Small intestine (tissue), 7 donors: ENCODE measurements around the gene OR10A6. TPM values are rescaled to one million over a fixed set of nuclear protein-coding genes. Genes with fewer than 3 reads are reported as not detected.

Experiments used
- DNase-seq, 2 donors: peaks; one replicate each; pipeline versions ENCODE4 v3.0.0 to v3.0.0-alpha.2; 2013
- FAIRE-seq: peaks from 2 replicates; lab custom pipeline; 2012; peaks lifted over from hg19 to GRCh38; lab: Jason Lieb, UNC
- H3K27ac ChIP-seq, 3 donors: one replicate each; pipeline ENCODE4 v1.5.1; 2013; ENCODE audit warnings: low read length in 2 of 3, mild to moderate bottlenecking in 2 of 3, control low read depth in 1 of 3, inconsistent platforms in 1 of 3, low read depth in 1 of 3, moderate library complexity in 1 of 3
- H3K27me3 ChIP-seq, 3 donors: one replicate each; pipeline ENCODE4 v1.6.1; 2013; ENCODE audit warnings: low read length in 3 of 3, inconsistent platforms in 1 of 3; ENCODE audit not compliant: control insufficient read depth in 3 of 3, insufficient read depth in 3 of 3
- H3K36me3 ChIP-seq, 3 donors: one replicate each; pipeline ENCODE4 v1.6.1; 2013; ENCODE audit warnings: low read length in 3 of 3, inconsistent platforms in 1 of 3, low read depth in 1 of 3, mild to moderate bottlenecking in 1 of 3, moderate library complexity in 1 of 3; ENCODE audit not compliant: control insufficient read depth in 3 of 3, insufficient read depth in 2 of 3
- H3K4me1 ChIP-seq, 3 donors: one replicate each; pipeline ENCODE4 v1.6.1; 2013; ENCODE audit warnings: low read length in 2 of 3, inconsistent platforms in 1 of 3, low read depth in 1 of 3, mild to moderate bottlenecking in 1 of 3, moderate library complexity in 1 of 3; ENCODE audit not compliant: control insufficient read depth in 3 of 3, insufficient read depth in 2 of 3
- H3K4me3 ChIP-seq, 3 donors: one replicate each; pipeline ENCODE4 v1.5.1; 2013; ENCODE audit warnings: low read length in 3 of 3, control low read depth in 1 of 3, inconsistent platforms in 1 of 3, low read depth in 1 of 3, mild to moderate bottlenecking in 1 of 3, moderate library complexity in 1 of 3
- H3K9me3 ChIP-seq, 2 donors: one replicate each; pipeline ENCODE4 v1.6.1; 2013; ENCODE audit warnings: low read depth in 1 of 2, low read length in 1 of 2; ENCODE audit not compliant: control insufficient read depth in 2 of 2, insufficient read depth in 1 of 2
- WGBS, 3 donors: extraction: QIAGEN DNeasy Blood & Tissue Kit; methylation state at CpG; one replicate each; pipeline ENCODE4 v1.1.7; 2013; 5-methylcytosine and 5-hydroxymethylcytosine counted together
- polyA plus RNA-seq, 4 donors: library from polyadenylated mRNA; stranded (reverse) in 3 of 4; unstranded in 1 of 4; fragments of 200-250 nt in 3 of 4; fragments of 120-200 nt in 1 of 4; gene quantifications; one replicate each; pipeline versions ENCODE4 v1.2.1 to v1.2.3, GENCODE V29; 2013
- donor health status: healthy with polysubstance abuse.
- donor health status: control.
- donor health status: control.
- donor health status: Bipolar disorder and iron deficiency.
- donor health status: healthy.

The OR10A6 gene
- polyA plus RNA-seq, 4 donors = 0.04 TPM; not detected in 3

- Histone ChIP-seq H3K27ac (no peak overlapping the region), H3K36me3 (no peaks in the 10 kb centered on the region), H3K27me3 (no peaks in the 10 kb centered on the region), H3K4me3 (no peak overlapping the region), H3K9me3 (no peaks in the 10 kb centered on the region), H3K4me1 (no peaks in the 10 kb centered on the region)
- 68 to 74% (median 69%) methylated on average over 1 of the region's 1 CpG for WGBS, 3 donors
- FAIRE-seq (no peak), DNase-seq (no peak)
Observed at GRCh38 chr11:7967097-7967496, 36.0 kb upstream of the OR10A6 start.

GRCh38 chr11:7965386-7965785 is 34.3 kb upstream of the OR10A6 start, which contains the start of gene NLRP10:
NLRP10 (minus strand) TSS chr11:7965447; CDS start chr11:7963495, 1,952 bp downstream.
- H3K27me3 ChIP-seq = no peaks in the 10 kb centered on the region
- H3K9me3 ChIP-seq = no peaks in the 10 kb centered on the region
- DNase-seq (no peak), FAIRE-seq (no peak)
- H3K27ac ChIP-seq = no peak within 1 kb of the TSS
- no peaks in the 10 kb centered on the region for H3K36me3 ChIP-seq
- no peaks in the 10 kb centered on the region for H3K4me1 ChIP-seq
- WGBS, 3 donors = 79 to 89% (median 86%) methylated on average over 1 of the region's 1 CpG
- no peak within 1 kb of the TSS for H3K4me3 ChIP-seq

GRCh38 chr11:7964873-7965272 is 33.8 kb upstream of the OR10A6 start:
- FAIRE-seq (no peak), DNase-seq (no peak)
- no peaks in the 10 kb centered on the region for H3K4me1 ChIP-seq
- H3K27me3 ChIP-seq = no peaks in the 10 kb centered on the region
- H3K4me3 ChIP-seq = no peak overlapping the region
- no peaks in the 10 kb centered on the region for H3K9me3 ChIP-seq
- H3K27ac ChIP-seq = no peak overlapping the region
- no peaks in the 10 kb centered on the region for H3K36me3 ChIP-seq

GRCh38 chr11:7964261-7964660 is 33.2 kb upstream of the OR10A6 start:
- H3K4me3 ChIP-seq = no peak overlapping the region
- H3K9me3 ChIP-seq = no peaks in the 10 kb centered on the region
- FAIRE-seq = no peak
- no peaks in the 10 kb centered on the region for H3K4me1 ChIP-seq
- H3K36me3 ChIP-seq = no peaks in the 10 kb centered on the region
- H3K27ac ChIP-seq = no peak overlapping the region
- 27 to 50% (median 41%) methylated on average over 3 of the region's 3 CpGs for WGBS, 3 donors
- H3K27me3 ChIP-seq = no peaks in the 10 kb centered on the region
- no peak for DNase-seq

- no peak for DNase-seq
- no peaks in the 10 kb centered on the region for H3K27me3 ChIP-seq
- 51 to 73% (median 53%) methylated on average over 1 of the region's 1 CpG for WGBS, 3 donors
- no peaks in the 10 kb centered on the region for H3K9me3 ChIP-seq
- H3K4me1 ChIP-seq = no peaks in the 10 kb centered on the region
- H3K4me3 ChIP-seq = no peak overlapping the region
- no peak overlapping the region for H3K27ac ChIP-seq
- H3K36me3 ChIP-seq = no peaks in the 10 kb centered on the region
- no peak for FAIRE-seq
Observed at GRCh38 chr11:7955191-7955590, 24.1 kb upstream of the OR10A6 start.

GRCh38 chr11:7949934-7950333 is 18.9 kb upstream of the OR10A6 start:
- DNase-seq (no peak), FAIRE-seq (no peak)
- Histone ChIP-seq H3K9me3 (peaks cover 0 to 10% of the 10 kb centered on the region in 2 donors), H3K4me1 (no peaks in the 10 kb centered on the region), H3K27ac (no peak overlapping the region), H3K27me3 (peaks cover 0 to 6% (median 2%) of the 10 kb centered on the region in 3 donors), H3K36me3 (no peaks in the 10 kb centered on the region), H3K4me3 (no peak overlapping the region)
- WGBS, 3 donors = 53 to 85% (median 77%) methylated on average over 1 of the region's 1 CpG

- Histone ChIP-seq H3K4me1 (no peaks in the 10 kb centered on the region), H3K9me3 (peaks cover 0 to 16% of the 10 kb centered on the region in 2 donors), H3K36me3 (no peaks in the 10 kb centered on the region), H3K27me3 (peaks cover 0 to 8% (median 2%) of the 10 kb centered on the region in 3 donors), H3K27ac (no peak overlapping the region), H3K4me3 (no peak overlapping the region)
- no peak for FAIRE-seq
- 81 to 87% (median 84%) methylated on average over 2 of the region's 2 CpGs for WGBS, 3 donors
- DNase-seq = no peak
Observed at GRCh38 chr11:7944123-7944522, 13.1 kb upstream of the OR10A6 start.

- H3K27ac ChIP-seq = no peak within 1 kb of the TSS
- FAIRE-seq = no peak
- H3K36me3 ChIP-seq = no peaks in the 10 kb centered on the region
- DNase-seq = no peak
- H3K27me3 ChIP-seq = peaks cover 0 to 8% (median 0%) of the 10 kb centered on the region in 3 donors
- WGBS, 3 donors = 91 to 97% (median 94%) methylated on average over 2 of the region's 2 CpGs
- H3K4me1 ChIP-seq = no peaks in the 10 kb centered on the region
- no peak within 1 kb of the TSS for H3K4me3 ChIP-seq
- H3K9me3 ChIP-seq = peaks cover 0 to 16% of the 10 kb centered on the region in 2 donors
Observed at GRCh38 chr11:7941608-7942007, 10.5 kb upstream of the OR10A6 start, which contains the start of gene OR10A3. OR10A3 (minus strand) TSS chr11:7941708; CDS start chr11:7939520, 2,188 bp downstream.

GRCh38 chr11:7941146-7941545 is 10.1 kb upstream of the OR10A6 start:
- no peak for FAIRE-seq
- H3K4me3 ChIP-seq = no peak overlapping the region

More at GRCh38 chr11:7941146-7941545, 10.1 kb upstream of the OR10A6 start:
- DNase-seq = no peak
- Histone ChIP-seq H3K27me3 (peaks cover 0 to 8% (median 0%) of the 10 kb centered on the region in 3 donors), H3K27ac (no peak overlapping the region), H3K36me3 (no peaks in the 10 kb centered on the region), H3K4me1 (no peaks in the 10 kb centered on the region), H3K9me3 (peaks cover 0 to 16% of the 10 kb centered on the region in 2 donors)
- WGBS, 3 donors = 55 to 67% (median 56%) methylated on average over 5 of the region's 5 CpGs
